ENCODE measurements around the gene XYLT1. TPM values are rescaled to one million over a fixed set of nuclear protein-coding genes. Genes with fewer than 3 reads are reported as not detected.

Gene XYLT1
- total RNA-seq, 2 donors from 2014 or later = 14.4 to 31.3 TPM

GRCh38 chr16:17257426-17258023, 213.2 kb downstream of the XYLT1 start:
- H3K4me1 ChIP-seq = no peaks in the 10 kb centered on the region
- no peak overlapping the region for H3K4me3 ChIP-seq
- no peaks in the 10 kb centered on the region for H3K36me3 ChIP-seq
- no peak for TF ChIP-seq CTCF (IDR thresholded peaks at IDR 0.05)
- no peak overlapping the region for H3K27ac ChIP-seq
- H3K9me3 ChIP-seq = no peaks in the 10 kb centered on the region
- H3K27me3 ChIP-seq = no peaks in the 10 kb centered on the region
- no peak for DNase-seq (ENCODE audit: low spot score)

GRCh38 chr16:17252701-17253100, 218.1 kb downstream of the XYLT1 start:
- no peak for DNase-seq (ENCODE audit: low spot score)
- H3K4me1 ChIP-seq = no peaks in the 10 kb centered on the region
- no peaks in the 10 kb centered on the region for H3K27me3 ChIP-seq
- H3K36me3 ChIP-seq = no peaks in the 10 kb centered on the region
- TF ChIP-seq CTCF (IDR thresholded peaks at IDR 0.05) = no peak
- no peak overlapping the region for H3K27ac ChIP-seq
- H3K4me3 ChIP-seq = no peak overlapping the region
- no peaks in the 10 kb centered on the region for H3K9me3 ChIP-seq

GRCh38 chr16:17252064-17252463, 218.7 kb downstream of the XYLT1 start:
- TF ChIP-seq CTCF (IDR thresholded peaks at IDR 0.05) = no peak
- no peaks in the 10 kb centered on the region for H3K9me3 ChIP-seq
- H3K27ac ChIP-seq = no peak overlapping the region
- no peak for DNase-seq (ENCODE audit: low spot score)
- H3K36me3 ChIP-seq = no peaks in the 10 kb centered on the region
- H3K4me1 ChIP-seq = no peaks in the 10 kb centered on the region
- no peaks in the 10 kb centered on the region for H3K27me3 ChIP-seq
- H3K4me3 ChIP-seq = no peak overlapping the region

GRCh38 chr16:17251496-17251895, 219.3 kb downstream of the XYLT1 start:
- TF ChIP-seq CTCF (IDR thresholded peaks at IDR 0.05) = no peak
- no peaks in the 10 kb centered on the region for H3K36me3 ChIP-seq
- DNase-seq (ENCODE audit: low spot score) = no peak
- no peaks in the 10 kb centered on the region for H3K27me3 ChIP-seq
- no peaks in the 10 kb centered on the region for H3K4me1 ChIP-seq
- no peak overlapping the region for H3K27ac ChIP-seq
- H3K9me3 ChIP-seq = no peaks in the 10 kb centered on the region
- H3K4me3 ChIP-seq = no peak overlapping the region

GRCh38 chr16:17246974-17247732, 223.6 kb downstream of the XYLT1 start:
- H3K4me3 ChIP-seq = no peak overlapping the region
- no peaks in the 10 kb centered on the region for H3K9me3 ChIP-seq
- TF ChIP-seq CTCF (IDR thresholded peaks at IDR 0.05) = no peak
- H3K36me3 ChIP-seq = no peaks in the 10 kb centered on the region
- no peaks in the 10 kb centered on the region for H3K4me1 ChIP-seq
- no peaks in the 10 kb centered on the region for H3K27me3 ChIP-seq
- H3K27ac ChIP-seq = no peak overlapping the region
- no peak for DNase-seq (ENCODE audit: low spot score)
